DOHH2 (cell line): ENCODE measurements around the gene TTC21A.
"Not testable (repeated sequence)": the region's sequence is repeated elsewhere in the genome, so short reads cannot be mapped to it uniquely, and the experiment has no call there.

ENCODE experiments used
- CTCF ChIP-seq: fragments of 200-600 bp; sonication (generic); IDR thresholded peaks from one replicate; pipeline ENCODE4 v1.5.1; 2014; ENCODE audit warnings: antibody characterized with exemption, mild to moderate bottlenecking, low read depth, low read length; ENCODE audit not compliant: poor library complexity, severe bottlenecking
- EZH2phosphoT487 ChIP-seq: fragments of 200-600 bp; sonication (generic); IDR thresholded peaks from 2 replicates; pipeline ENCODE4 v1.6.1; 2017; ENCODE audit warnings: borderline replicate concordance, mild to moderate bottlenecking, antibody characterized with exemption, low read length, moderate library complexity, mixed read lengths

GRCh38 chr3:39170877-39171276 is 63.4 kb downstream of the TTC21A start:
- not testable (repeated sequence) for TF ChIP-seq CTCF, EZH2phosphoT487
